ENCODE results near the gene XIRP1. TPM values are rescaled to one million over a fixed set of nuclear protein-coding genes. Genes with fewer than 3 reads are reported as not detected.

Gene XIRP1
- total and polyA plus RNA-seq, 7 donors: 111 to 2,126 (median 601) TPM

DNA sequence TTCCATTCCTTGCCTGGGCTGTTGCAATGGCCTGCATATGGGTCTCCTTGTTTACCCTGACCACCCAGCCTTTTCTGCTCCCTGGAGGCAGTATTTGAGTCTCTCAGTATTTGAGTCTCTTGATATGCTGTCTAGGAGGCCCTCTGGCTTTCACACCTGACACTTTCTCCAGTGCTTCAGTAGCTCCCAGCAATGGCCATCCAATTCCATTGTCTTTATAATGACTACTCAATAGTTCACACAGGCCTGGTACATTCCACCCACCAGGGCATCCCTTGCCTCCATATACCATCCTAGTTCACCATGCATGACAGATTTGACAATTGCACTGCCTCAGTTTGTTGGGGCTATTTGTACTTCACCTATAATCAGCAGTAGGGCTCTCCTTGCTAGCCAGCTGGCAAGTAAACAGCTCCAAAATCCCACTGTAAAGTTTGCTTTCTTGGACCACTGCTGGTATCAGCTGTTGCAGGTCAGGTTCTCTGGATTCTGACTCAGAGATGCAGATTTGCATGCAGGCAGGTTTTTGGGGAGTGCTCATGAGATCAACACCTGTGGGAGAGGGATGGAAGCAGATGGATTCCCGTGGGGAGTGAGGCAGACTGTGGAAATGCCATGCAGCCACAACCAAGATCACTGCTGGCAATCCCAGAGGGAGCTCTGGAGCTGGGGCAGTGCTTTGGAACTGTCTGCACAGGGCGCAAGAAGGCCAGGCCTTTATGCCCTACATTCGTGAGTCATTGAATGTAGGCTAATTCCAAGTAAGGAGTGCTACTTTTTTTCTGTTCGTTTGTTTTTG lies 19.1 kb upstream of the XIRP1 start:
- Histone ChIP-seq H3K27me3 (ENCODE audit: insufficient read depth in 3 of 3, low read length in 2 of 3) (no peaks in the 10 kb centered on the region), H3K4me1 (peaks cover 16% of the 10 kb centered on the region), H3K36me3 (ENCODE audit: insufficient read depth in 1 of 2, low read depth in 1 of 2) (no peaks in the 10 kb centered on the region), H3K4me3 (no peak overlapping the region), H3K9me3 (no peaks in the 10 kb centered on the region), H3K27ac (no peak overlapping the region)
- TF ChIP-seq, protein P1, sequence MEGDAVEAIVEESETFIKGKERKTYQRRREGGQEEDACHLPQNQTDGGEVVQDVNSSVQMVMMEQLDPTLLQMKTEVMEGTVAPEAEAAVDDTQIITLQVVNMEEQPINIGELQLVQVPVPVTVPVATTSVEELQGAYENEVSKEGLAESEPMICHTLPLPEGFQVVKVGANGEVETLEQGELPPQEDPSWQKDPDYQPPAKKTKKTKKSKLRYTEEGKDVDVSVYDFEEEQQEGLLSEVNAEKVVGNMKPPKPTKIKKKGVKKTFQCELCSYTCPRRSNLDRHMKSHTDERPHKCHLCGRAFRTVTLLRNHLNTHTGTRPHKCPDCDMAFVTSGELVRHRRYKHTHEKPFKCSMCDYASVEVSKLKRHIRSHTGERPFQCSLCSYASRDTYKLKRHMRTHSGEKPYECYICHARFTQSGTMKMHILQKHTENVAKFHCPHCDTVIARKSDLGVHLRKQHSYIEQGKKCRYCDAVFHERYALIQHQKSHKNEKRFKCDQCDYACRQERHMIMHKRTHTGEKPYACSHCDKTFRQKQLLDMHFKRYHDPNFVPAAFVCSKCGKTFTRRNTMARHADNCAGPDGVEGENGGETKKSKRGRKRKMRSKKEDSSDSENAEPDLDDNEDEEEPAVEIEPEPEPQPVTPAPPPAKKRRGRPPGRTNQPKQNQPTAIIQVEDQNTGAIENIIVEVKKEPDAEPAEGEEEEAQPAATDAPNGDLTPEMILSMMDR (IDR thresholded peaks at IDR 0.05): no peak
- WGBS, 3 donors: 72 to 79% (median 77%) methylated on average over 4 of the region's 4 CpGs
- ATAC-seq (no peak), DNase-seq (no peak)
- intact Hi-C loops (cut with DNase I): no loop called here

- TF ChIP-seq, protein P1 (IDR thresholded peaks at IDR 0.05): no peak
Observed at GRCh38 chr3:39210078-39210477, 17.7 kb upstream of the XIRP1 start.

DNA sequence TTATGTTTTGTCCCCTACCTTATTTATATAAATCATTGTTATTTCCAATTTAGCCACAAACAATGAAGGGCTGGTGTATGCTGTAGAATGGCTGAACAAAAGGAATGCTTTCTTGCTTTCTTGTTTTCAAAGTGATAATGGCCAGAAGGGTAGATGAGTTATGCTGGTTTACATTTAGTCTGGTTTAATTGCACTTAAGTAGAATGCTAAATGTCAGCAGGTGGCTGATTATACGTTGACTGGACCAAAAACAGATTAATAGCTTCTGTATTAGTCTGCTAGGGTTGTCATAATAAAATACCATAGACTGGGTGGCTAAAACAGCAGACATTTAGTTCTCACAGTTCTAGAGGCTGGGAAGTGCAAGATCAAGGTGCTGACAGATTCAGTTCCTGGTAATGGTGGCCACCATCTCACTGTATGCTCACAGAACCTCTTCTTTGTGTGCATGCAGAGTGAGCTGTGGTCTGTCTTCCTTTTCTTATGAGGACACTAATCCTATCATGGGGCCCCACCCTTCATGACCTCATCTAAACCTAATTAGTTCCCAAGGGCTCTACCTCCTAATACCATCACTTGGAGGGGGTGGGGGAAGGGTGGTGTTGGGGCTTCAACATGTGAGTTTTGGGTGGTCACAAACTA lies 17.1 kb upstream of the XIRP1 start:
- 90 to 95% (median 94%) methylated on average over 1 of the region's 1 CpG for WGBS, 3 donors
- no peak for ATAC-seq
- no peak for DNase-seq
- H3K27me3 ChIP-seq (ENCODE audit: insufficient read depth in 3 of 3, low read length in 2 of 3): no peaks in the 10 kb centered on the region
- H3K4me3 ChIP-seq: no peak overlapping the region
- no peaks in the 10 kb centered on the region for H3K9me3 ChIP-seq
- H3K27ac ChIP-seq: no peak overlapping the region
- H3K36me3 ChIP-seq (ENCODE audit: insufficient read depth in 1 of 2, low read depth in 1 of 2): no peaks in the 10 kb centered on the region
- peaks cover 16% of the 10 kb centered on the region for H3K4me1 ChIP-seq
- TF ChIP-seq, protein P1 (IDR thresholded peaks at IDR 0.05): no peak
- intact Hi-C loops (cut with DNase I): loop anchor here (2.0 to 5.0 kb wide), 4 partner anchors 51 to 82 kb away; no protein-coding TSS in a partner anchor

More at GRCh38 chr3:39210078-39210477, 17.7 kb upstream of the XIRP1 start:
- H3K4me3 ChIP-seq: no peak overlapping the region
- H3K36me3 ChIP-seq (ENCODE audit: insufficient read depth in 1 of 2, low read depth in 1 of 2): no peaks in the 10 kb centered on the region
- H3K4me1 ChIP-seq: peaks cover 16% of the 10 kb centered on the region
- H3K27me3 ChIP-seq (ENCODE audit: insufficient read depth in 3 of 3, low read length in 2 of 3): no peaks in the 10 kb centered on the region
- no peaks in the 10 kb centered on the region for H3K9me3 ChIP-seq
- 81 to 87% (median 82%) methylated on average over 3 of the region's 3 CpGs for WGBS, 3 donors
- ATAC-seq (no peak), DNase-seq (no peak)
- intact Hi-C loops (cut with DNase I): no loop called here
- H3K27ac ChIP-seq: no peak overlapping the region

- Histone ChIP-seq H3K9me3 (no peaks in the 10 kb centered on the region), H3K4me1 (peaks cover 16% of the 10 kb centered on the region), H3K4me3 (no peak overlapping the region), H3K27me3 (ENCODE audit: insufficient read depth in 3 of 3, low read length in 2 of 3) (no peaks in the 10 kb centered on the region), H3K36me3 (ENCODE audit: insufficient read depth in 1 of 2, low read depth in 1 of 2) (no peaks in the 10 kb centered on the region), H3K27ac (peak overlapping the region; percentile 63)
- ATAC-seq (peak; percentile 85 to 98 (median 92)), DNase-seq (peak; percentile 45 to 72)
- intact Hi-C loops (cut with DNase I): loop anchor here (2.0 to 5.0 kb wide), 4 partner anchors 52 to 81 kb away; no protein-coding TSS in a partner anchor
- TF ChIP-seq, protein P1 (IDR thresholded peaks at IDR 0.05): peak; percentile 69
- 38 to 41% (median 40%) methylated on average over 7 of the region's 7 CpGs for WGBS, 3 donors
Observed at GRCh38 chr3:39208463-39209055, 16.2 kb upstream of the XIRP1 start.

Data from psoas muscle (tissue), 8 donors.